Ishikawa (cell line): ENCODE data around the gene CPEB4.

ENCODE experiments used
- CEBPB ChIP-seq: IDR thresholded peaks from 2 replicates; pipeline ENCODE4 v1.6.1; 2012
- CREB1 ChIP-seq: IDR thresholded peaks from 2 replicates; pipeline ENCODE4 v1.6.1; 2012; ENCODE audit warnings: low read depth
- EGR1 ChIP-seq: IDR thresholded peaks from 2 replicates; pipeline ENCODE4 v1.6.1; 2012
- EP300 ChIP-seq: IDR thresholded peaks from 2 replicates; pipeline ENCODE4 v1.6.1; 2012; ENCODE audit warnings: borderline replicate concordance
- FOXM1 ChIP-seq: IDR thresholded peaks from 2 replicates; pipeline ENCODE4 v1.6.1; 2012; ENCODE audit warnings: low read depth, borderline replicate concordance
- NFIC ChIP-seq: IDR thresholded peaks from 2 replicates; pipeline ENCODE4 v1.6.1; 2012
- RAD21 ChIP-seq: IDR thresholded peaks from 2 replicates; pipeline ENCODE4 v1.6.1; 2012; ENCODE audit warnings: low read depth
- TAF1 ChIP-seq: IDR thresholded peaks from 2 replicates; pipeline ENCODE4 v1.6.1; 2012; ENCODE audit warnings: low read depth, mild to moderate bottlenecking
- TCF12 ChIP-seq: IDR thresholded peaks from 2 replicates; pipeline ENCODE4 v1.6.1; 2012; ENCODE audit warnings: low read depth
- TEAD4 ChIP-seq: IDR thresholded peaks from 2 replicates; pipeline ENCODE4 v1.6.1; 2012
- YY1 ChIP-seq: IDR thresholded peaks from 2 replicates; pipeline ENCODE4 v1.6.1; 2012; ENCODE audit warnings: low read depth
- ZBTB7A ChIP-seq: IDR thresholded peaks from 2 replicates; pipeline ENCODE4 v1.6.1; 2012; ENCODE audit warnings: low read depth
- TF ChIP-seq, protein P1 (sequence below): IDR thresholded peaks from 2 replicates; pipeline ENCODE4 v1.6.1; 2012
- TF ChIP-seq, protein P2 (sequence below): IDR thresholded peaks from 2 replicates; pipeline ENCODE4 v1.6.1; 2012; ENCODE audit warnings: low read depth, mild to moderate bottlenecking
- TF ChIP-seq, protein P3 (sequence below): IDR thresholded peaks from 2 replicates; pipeline ENCODE4 v1.6.1; 2012

CPEB4 gene

DNA sequence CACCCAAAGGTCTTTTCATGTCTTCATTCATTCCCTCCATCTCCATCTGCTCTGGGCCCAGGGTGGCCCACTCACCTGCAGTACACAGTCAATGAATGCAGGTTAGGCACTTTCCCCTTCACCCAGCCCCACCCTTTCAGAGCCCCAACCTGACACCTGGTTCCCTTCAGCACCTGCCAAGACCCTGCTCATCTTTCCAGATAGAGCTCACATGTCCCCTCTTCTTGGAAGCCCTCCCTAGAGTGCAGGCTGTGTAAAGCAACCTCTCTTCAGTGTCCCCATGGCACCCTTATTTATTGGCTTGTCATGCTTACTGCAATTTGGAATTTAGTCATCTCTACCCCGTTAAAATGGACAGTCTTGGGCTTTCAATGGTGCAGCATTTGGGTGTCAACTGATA lies 13.0 kb upstream of the CPEB4 start:
- TF ChIP-seq TAF1 (no peak), CEBPB (no peak), EP300 (no peak), NFIC (no peak)
- TF ChIP-seq, protein P1, sequence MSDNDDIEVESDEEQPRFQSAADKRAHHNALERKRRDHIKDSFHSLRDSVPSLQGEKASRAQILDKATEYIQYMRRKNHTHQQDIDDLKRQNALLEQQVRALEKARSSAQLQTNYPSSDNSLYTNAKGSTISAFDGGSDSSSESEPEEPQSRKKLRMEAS = no peak
- TF ChIP-seq, protein P2, sequence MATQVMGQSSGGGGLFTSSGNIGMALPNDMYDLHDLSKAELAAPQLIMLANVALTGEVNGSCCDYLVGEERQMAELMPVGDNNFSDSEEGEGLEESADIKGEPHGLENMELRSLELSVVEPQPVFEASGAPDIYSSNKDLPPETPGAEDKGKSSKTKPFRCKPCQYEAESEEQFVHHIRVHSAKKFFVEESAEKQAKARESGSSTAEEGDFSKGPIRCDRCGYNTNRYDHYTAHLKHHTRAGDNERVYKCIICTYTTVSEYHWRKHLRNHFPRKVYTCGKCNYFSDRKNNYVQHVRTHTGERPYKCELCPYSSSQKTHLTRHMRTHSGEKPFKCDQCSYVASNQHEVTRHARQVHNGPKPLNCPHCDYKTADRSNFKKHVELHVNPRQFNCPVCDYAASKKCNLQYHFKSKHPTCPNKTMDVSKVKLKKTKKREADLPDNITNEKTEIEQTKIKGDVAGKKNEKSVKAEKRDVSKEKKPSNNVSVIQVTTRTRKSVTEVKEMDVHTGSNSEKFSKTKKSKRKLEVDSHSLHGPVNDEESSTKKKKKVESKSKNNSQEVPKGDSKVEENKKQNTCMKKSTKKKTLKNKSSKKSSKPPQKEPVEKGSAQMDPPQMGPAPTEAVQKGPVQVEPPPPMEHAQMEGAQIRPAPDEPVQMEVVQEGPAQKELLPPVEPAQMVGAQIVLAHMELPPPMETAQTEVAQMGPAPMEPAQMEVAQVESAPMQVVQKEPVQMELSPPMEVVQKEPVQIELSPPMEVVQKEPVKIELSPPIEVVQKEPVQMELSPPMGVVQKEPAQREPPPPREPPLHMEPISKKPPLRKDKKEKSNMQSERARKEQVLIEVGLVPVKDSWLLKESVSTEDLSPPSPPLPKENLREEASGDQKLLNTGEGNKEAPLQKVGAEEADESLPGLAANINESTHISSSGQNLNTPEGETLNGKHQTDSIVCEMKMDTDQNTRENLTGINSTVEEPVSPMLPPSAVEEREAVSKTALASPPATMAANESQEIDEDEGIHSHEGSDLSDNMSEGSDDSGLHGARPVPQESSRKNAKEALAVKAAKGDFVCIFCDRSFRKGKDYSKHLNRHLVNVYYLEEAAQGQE = no peak

DNA sequence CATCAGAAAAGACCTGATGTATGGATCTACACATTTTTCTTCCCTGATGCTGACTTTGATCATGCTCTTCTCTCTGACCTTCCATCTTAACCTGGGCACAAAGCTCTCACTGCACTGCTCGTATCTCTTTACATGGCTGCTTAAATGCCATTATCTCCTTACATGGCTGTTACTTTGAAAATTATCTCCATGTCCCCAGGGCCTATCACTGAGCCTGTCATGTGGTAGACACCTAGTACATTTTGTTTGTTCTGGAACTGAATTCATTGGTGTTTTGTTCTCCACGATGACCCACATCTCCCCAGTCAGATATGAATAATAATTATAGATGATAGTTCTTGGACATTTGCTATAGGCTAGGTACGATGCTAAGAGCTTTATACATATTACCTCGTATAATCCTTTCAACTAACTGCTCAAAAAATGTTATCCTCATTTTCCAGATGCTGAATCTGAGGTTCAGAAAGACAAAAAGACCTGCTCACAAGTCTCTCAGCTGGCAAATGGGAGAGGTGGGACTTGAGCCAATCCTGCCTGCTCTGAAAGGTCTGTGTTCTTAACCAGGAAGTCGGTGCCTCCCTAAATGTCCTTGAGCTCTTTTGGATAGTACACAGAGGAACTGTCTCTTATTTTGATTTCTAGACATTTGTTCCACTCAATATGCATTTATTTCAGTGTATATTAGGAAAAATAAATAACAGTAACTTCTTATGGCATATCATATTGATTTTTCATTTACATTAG lies 9.8 kb upstream of the CPEB4 start:
- TF ChIP-seq, protein P2 = no peak
- TF ChIP-seq TCF12 (no peak), CEBPB (no peak), YY1 (no peak), FOXM1 (no peak), TEAD4 (no peak)

GRCh38 chr5:173880306-173880985 lies 7.7 kb upstream of the CPEB4 start:
- TF ChIP-seq, protein P2 = no peak
- TF ChIP-seq CREB1 (no peak), CEBPB (no peak), EP300 (no peak)

DNA sequence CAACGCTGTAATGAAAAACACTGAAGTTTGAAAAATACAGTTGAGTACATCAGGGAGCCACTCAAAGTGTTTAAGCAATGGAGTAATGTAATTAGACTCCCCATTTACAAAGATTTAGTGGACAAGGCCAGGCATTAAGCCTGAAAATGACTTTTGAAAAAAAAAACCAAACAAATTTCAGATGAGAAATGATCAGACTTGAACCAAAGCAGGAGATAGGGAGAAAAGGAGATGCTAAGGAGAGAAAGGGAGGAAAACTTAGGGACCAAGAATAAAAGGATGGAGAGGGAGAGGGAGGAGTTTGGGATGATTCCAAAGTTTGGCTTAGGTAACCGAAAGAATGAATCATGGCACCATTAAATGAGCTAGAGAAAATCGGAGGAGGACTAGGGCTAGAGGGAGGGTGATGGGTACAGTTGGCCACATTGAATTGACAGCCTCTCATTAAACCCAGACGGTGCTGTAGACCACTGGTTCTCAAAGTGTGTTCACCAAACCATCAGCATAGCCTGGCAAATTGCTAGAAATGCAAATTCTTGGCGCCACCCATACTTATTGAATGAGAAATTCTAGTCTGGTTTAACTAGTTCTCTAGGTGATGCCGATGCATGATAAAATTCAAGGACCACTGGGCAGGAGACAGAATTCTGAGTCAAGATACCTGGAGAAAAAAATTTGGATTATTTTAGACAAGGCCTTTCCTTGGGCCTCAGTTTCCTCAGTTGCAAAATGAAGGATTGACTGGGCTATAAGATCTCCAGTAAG lies 6.2 kb upstream of the CPEB4 start:
- no peak for TF ChIP-seq TEAD4
- TF ChIP-seq CREB1 = no peak
- TF ChIP-seq EGR1 = no peak
- TF ChIP-seq CEBPB = no peak
- no peak for TF ChIP-seq FOXM1
- TF ChIP-seq YY1 = no peak
- TF ChIP-seq, protein P2 = no peak
- TF ChIP-seq, protein P3, sequence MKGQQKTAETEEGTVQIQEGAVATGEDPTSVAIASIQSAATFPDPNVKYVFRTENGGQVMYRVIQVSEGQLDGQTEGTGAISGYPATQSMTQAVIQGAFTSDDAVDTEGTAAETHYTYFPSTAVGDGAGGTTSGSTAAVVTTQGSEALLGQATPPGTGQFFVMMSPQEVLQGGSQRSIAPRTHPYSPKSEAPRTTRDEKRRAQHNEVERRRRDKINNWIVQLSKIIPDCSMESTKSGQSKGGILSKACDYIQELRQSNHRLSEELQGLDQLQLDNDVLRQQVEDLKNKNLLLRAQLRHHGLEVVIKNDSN = no peak
- TF ChIP-seq RAD21 = no peak
- TF ChIP-seq TAF1 = no peak
- TF ChIP-seq NFIC = no peak
- TF ChIP-seq, protein P1 = no peak
- no peak for TF ChIP-seq TCF12
- no peak for TF ChIP-seq ZBTB7A
- TF ChIP-seq EP300 = no peak
